ENCODE data around the gene SOD1.

Gene SOD1

DNA sequence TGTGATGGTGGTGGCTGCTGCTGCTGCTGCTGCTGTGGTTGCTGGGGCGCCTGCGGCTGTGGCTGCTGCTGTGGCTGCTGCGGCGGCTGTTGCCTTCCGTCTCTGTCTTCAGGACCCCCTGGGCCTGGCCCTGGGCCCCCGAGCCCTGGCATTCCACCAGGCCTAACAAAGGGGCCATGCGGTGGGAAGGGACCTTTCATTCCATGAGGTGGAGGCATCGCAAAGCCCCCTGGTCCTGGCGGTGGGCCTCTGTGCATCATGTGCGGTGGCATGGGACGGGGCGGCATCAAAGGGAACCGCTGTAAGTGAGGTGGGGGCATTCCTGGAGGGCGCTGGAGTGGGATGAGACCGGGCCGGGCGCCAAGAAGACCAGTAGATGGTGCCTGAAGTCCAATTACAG lies 12.4 kb downstream of the SOD1 start:
- H3K27me3 ChIP-seq (ENCODE audit: insufficient read depth, low read depth), result no peaks in the 10 kb centered on the region
- peaks cover 5% of the 10 kb centered on the region; the same call in 1 of the 2 replicates for H4K20me1 ChIP-seq (ENCODE audit: insufficient read depth)
- H3K4me2 ChIP-seq, result no peak overlapping the region
- peaks cover 22% of the 10 kb centered on the region; the same call in 1 of the 2 replicates for H3K36me3 ChIP-seq (ENCODE audit: insufficient read depth)
- no peak overlapping the region for H2AFZ ChIP-seq (ENCODE audit: low read depth)
- H3K9ac ChIP-seq, result no peak overlapping the region
- no peak overlapping the region for H3K27ac ChIP-seq
- TF ChIP-seq, protein P1, sequence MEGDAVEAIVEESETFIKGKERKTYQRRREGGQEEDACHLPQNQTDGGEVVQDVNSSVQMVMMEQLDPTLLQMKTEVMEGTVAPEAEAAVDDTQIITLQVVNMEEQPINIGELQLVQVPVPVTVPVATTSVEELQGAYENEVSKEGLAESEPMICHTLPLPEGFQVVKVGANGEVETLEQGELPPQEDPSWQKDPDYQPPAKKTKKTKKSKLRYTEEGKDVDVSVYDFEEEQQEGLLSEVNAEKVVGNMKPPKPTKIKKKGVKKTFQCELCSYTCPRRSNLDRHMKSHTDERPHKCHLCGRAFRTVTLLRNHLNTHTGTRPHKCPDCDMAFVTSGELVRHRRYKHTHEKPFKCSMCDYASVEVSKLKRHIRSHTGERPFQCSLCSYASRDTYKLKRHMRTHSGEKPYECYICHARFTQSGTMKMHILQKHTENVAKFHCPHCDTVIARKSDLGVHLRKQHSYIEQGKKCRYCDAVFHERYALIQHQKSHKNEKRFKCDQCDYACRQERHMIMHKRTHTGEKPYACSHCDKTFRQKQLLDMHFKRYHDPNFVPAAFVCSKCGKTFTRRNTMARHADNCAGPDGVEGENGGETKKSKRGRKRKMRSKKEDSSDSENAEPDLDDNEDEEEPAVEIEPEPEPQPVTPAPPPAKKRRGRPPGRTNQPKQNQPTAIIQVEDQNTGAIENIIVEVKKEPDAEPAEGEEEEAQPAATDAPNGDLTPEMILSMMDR (conservative IDR thresholded peaks at IDR 0.05; ENCODE audit: low read depth, low read length), result no peak
- no peaks in the 10 kb centered on the region; the same call in 1 of the 2 replicates for H3K79me2 ChIP-seq (ENCODE audit: insufficient read depth, low read depth)
- H3K4me3 ChIP-seq (IDR thresholded peaks at IDR 0.05; ENCODE audit: insufficient read depth, low read depth, low read length), result no peak overlapping the region
- peaks cover under 1% of the 10 kb centered on the region for H3K4me1 ChIP-seq (ENCODE audit: low read depth, poor library complexity, severe bottlenecking)

DNA sequence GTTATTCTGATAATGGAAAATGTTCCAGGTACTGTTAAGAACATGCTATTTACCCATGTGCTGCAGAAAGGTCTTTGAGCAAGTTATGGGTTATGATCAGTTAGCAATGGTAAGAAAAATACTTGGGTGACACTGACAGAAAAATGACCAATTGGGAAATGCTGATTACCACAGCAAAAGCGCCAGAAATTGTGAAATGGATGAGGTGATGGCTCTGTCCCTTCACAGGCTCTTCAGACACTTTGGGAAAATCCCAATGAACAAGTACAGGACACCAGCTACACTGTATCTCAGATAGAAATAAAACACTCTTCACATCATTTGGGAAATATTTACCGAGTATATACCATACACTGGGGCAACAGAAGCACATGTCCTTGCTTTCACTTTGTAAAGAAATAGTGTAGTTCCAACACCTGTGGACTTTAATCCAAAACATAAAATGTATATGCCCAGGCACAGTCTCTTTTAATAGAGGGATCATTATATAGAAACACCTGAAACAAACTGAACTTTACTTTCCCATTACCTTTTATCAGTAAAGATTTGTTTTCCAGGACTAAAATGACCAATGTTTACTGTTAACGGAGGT lies 13.9 kb downstream of the SOD1 start:
- Histone ChIP-seq H3K27ac (no peak overlapping the region), H4K20me1 (ENCODE audit: insufficient read depth) (0 out of 2 replicates have a peak, but pooled peaks cover 2% of the 10 kb centered on the region), H3K9ac (no peak overlapping the region), H3K27me3 (ENCODE audit: insufficient read depth, low read depth) (no peaks in the 10 kb centered on the region), H3K4me3 (IDR thresholded peaks at IDR 0.05; ENCODE audit: insufficient read depth, low read depth, low read length) (no peak overlapping the region), H3K79me2 (ENCODE audit: insufficient read depth, low read depth) (no peaks in the 10 kb centered on the region), H3K36me3 (ENCODE audit: insufficient read depth) (peaks cover 9% of the 10 kb centered on the region; the same call in 1 of the 2 replicates), H3K4me1 (ENCODE audit: low read depth, poor library complexity, severe bottlenecking) (no peaks in the 10 kb centered on the region), H2AFZ (ENCODE audit: low read depth) (no peak overlapping the region), H3K4me2 (no peak overlapping the region)
- TF ChIP-seq, protein P1 (conservative IDR thresholded peaks at IDR 0.05; ENCODE audit: low read depth, low read length), result no peak

DNA sequence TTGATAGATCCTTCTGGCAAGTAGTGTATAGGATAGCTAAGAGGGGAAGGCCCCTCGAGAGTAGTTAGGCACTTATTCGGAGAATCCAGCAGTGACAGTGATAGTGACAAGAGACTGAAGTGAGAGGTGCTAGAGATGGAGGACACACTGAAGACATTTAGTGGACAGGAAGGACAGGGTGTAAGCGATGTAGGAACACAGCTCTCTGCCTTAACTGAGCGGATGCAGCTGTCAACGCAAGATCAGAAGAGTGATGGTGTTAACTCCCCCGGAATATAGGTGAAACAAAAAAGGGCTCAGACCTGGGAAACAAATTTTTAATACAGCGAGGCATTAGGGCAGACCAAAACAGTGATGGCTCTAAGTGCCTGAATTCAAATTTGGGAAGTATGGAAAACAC lies 15.8 kb downstream of the SOD1 start:
- H3K27me3 ChIP-seq (ENCODE audit: insufficient read depth, low read depth), result no peaks in the 10 kb centered on the region
- no peak overlapping the region for H3K4me3 ChIP-seq (IDR thresholded peaks at IDR 0.05; ENCODE audit: insufficient read depth, low read depth, low read length)
- H2AFZ ChIP-seq (ENCODE audit: low read depth), result no peak overlapping the region
- no peaks in the 10 kb centered on the region for H3K36me3 ChIP-seq (ENCODE audit: insufficient read depth)
- no peak overlapping the region for H3K27ac ChIP-seq
- H3K9ac ChIP-seq, result no peak overlapping the region
- no peaks in the 10 kb centered on the region for H3K79me2 ChIP-seq (ENCODE audit: insufficient read depth, low read depth)
- H3K4me1 ChIP-seq (ENCODE audit: low read depth, poor library complexity, severe bottlenecking), result no peaks in the 10 kb centered on the region
- no peak overlapping the region for H3K4me2 ChIP-seq
- no peaks in the 10 kb centered on the region for H4K20me1 ChIP-seq (ENCODE audit: insufficient read depth)
- TF ChIP-seq, protein P1 (conservative IDR thresholded peaks at IDR 0.05; ENCODE audit: low read depth, low read length), result no peak

DNA sequence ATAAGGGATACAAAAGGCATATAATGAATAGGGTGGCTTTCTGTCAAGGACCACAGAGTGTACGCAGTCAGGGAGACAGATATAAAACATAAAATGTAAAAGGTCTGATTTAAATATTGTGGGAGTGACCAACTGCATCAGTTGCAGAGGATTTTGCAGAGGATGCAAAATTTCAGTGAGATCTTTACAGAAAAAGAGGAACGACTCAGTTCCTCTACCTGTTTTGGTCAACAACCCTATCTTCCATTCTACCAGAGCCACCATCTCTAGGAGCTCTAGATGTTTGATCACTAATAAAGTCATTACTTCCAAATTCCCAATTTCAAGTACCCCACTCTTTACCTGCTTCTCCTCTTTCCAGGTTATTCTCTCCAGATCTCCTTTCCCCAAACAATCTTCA lies 16.5 kb downstream of the SOD1 start:
- Histone ChIP-seq H4K20me1 (ENCODE audit: insufficient read depth) (no peaks in the 10 kb centered on the region), H3K36me3 (ENCODE audit: insufficient read depth) (no peaks in the 10 kb centered on the region), H2AFZ (ENCODE audit: low read depth) (no peak overlapping the region), H3K4me1 (ENCODE audit: low read depth, poor library complexity, severe bottlenecking) (no peaks in the 10 kb centered on the region), H3K9ac (no peak overlapping the region), H3K27me3 (ENCODE audit: insufficient read depth, low read depth) (no peaks in the 10 kb centered on the region), H3K4me3 (IDR thresholded peaks at IDR 0.05; ENCODE audit: insufficient read depth, low read depth, low read length) (no peak overlapping the region), H3K4me2 (no peak overlapping the region), H3K27ac (no peak overlapping the region), H3K79me2 (ENCODE audit: insufficient read depth, low read depth) (no peaks in the 10 kb centered on the region)
- TF ChIP-seq, protein P1 (conservative IDR thresholded peaks at IDR 0.05; ENCODE audit: low read depth, low read length), result no peak
